Smooth muscle cell (in vitro differentiated cells): ENCODE data around the gene HELZ2. TPM values are rescaled to one million over a fixed set of nuclear protein-coding genes. Genes with fewer than 3 reads are reported as not detected.

Experiments
- DNase-seq: peaks from one replicate; lab custom pipeline; 2025; ENCODE audit not compliant: unreplicated experiment; lab: John Stamatoyannopoulos, UW
- H2AFZ ChIP-seq: fragments of 200-600 bp; sonication (generic); 2 replicates; pipeline ENCODE4 v1.6.0; 2016; ENCODE audit warnings: antibody characterized with exemption, low read depth, mild to moderate bottlenecking
- H3F3A ChIP-seq: fragments of 200-600 bp; sonication (generic); 2 replicates; pipeline ENCODE4 v1.6.0; 2017; ENCODE audit warnings: antibody characterized with exemption, low read depth
- H3K27ac ChIP-seq: fragments of 200-600 bp; sonication (generic); 2 replicates; pipeline ENCODE4 v1.5.1; 2016; ENCODE audit warnings: low read depth, mild to moderate bottlenecking
- H3K27me3 ChIP-seq: fragments of 200-600 bp; sonication (generic); 2 replicates; pipeline ENCODE4 v1.6.1; 2016; ENCODE audit warnings: low read depth, mild to moderate bottlenecking
- H3K36me3 ChIP-seq: fragments of 200-600 bp; sonication (generic); 2 replicates; pipeline ENCODE4 v1.5.1; 2016; ENCODE audit warnings: low read depth
- H3K4me1 ChIP-seq: fragments of 200-600 bp; sonication (generic); 2 replicates; pipeline ENCODE4 v1.5.1; 2016; ENCODE audit warnings: low read depth
- H3K4me2 ChIP-seq: fragments of 200-600 bp; sonication (generic); 2 replicates; pipeline ENCODE4 v1.6.0; 2016; ENCODE audit warnings: mild to moderate bottlenecking
- H3K4me3 ChIP-seq: fragments of 200-600 bp; sonication (generic); 2 replicates; pipeline ENCODE4 v1.5.1; 2016; ENCODE audit warnings: mild to moderate bottlenecking
- H3K79me2 ChIP-seq: fragments of 200-600 bp; sonication (generic); 2 replicates; pipeline ENCODE4 v1.6.0; 2016; ENCODE audit warnings: low read depth, mild to moderate bottlenecking
- H3K9ac ChIP-seq: fragments of 200-600 bp; sonication (generic); 2 replicates; pipeline ENCODE4 v1.6.0; 2016; ENCODE audit warnings: low read depth
- H3K9me3 ChIP-seq: fragments of 200-600 bp; sonication (generic); replicated peaks from 2 replicates; pipeline ENCODE4 v1.5.1; 2016; ENCODE audit warnings: low read depth
- H4K20me1 ChIP-seq: fragments of 200-600 bp; sonication (generic); 2 replicates; pipeline ENCODE4 v1.6.0; 2016; ENCODE audit warnings: low read depth
- WGBS: methylation state at CpG from one replicate; pipeline ENCODE4 v1.1.7; 2016; ENCODE audit warnings: low lambda C conversion rate; 5-methylcytosine and 5-hydroxymethylcytosine counted together
- polyA plus RNA-seq: library from polyadenylated mRNA; unstranded; fragments of >200 nt; fragmentation: Nextera tagmentation; extraction: Ambion mirVana; gene quantifications from 2 replicates; pipeline ENCODE4 v1.2.1, GENCODE V29; 2016
- total RNA-seq: library from RNA; depleted of rRNA; stranded (reverse); fragments of >200 nt; gene quantifications from 2 replicates; pipeline ENCODE4 v1.2.3, GENCODE V29; 2014
- TF ChIP-seq, protein P1 (sequence below): fragments of 200-600 bp; sonication (generic); IDR thresholded peaks from 2 replicates; pipeline ENCODE4 v1.5.1; 2017; ENCODE audit warnings: borderline replicate concordance, mild to moderate bottlenecking, antibody characterized with exemption; ENCODE audit not compliant: insufficient read depth, poor library complexity, severe bottlenecking

Gene HELZ2
- total and polyA plus RNA-seq, 2 experiments from 2014 or later, result 3.0 to 13.8 TPM

GRCh38 chr20:63538204-63539091 lies 35.6 kb downstream of the HELZ2 start:
- 54% methylated on average over 27 of the region's 27 CpGs for WGBS

DNA sequence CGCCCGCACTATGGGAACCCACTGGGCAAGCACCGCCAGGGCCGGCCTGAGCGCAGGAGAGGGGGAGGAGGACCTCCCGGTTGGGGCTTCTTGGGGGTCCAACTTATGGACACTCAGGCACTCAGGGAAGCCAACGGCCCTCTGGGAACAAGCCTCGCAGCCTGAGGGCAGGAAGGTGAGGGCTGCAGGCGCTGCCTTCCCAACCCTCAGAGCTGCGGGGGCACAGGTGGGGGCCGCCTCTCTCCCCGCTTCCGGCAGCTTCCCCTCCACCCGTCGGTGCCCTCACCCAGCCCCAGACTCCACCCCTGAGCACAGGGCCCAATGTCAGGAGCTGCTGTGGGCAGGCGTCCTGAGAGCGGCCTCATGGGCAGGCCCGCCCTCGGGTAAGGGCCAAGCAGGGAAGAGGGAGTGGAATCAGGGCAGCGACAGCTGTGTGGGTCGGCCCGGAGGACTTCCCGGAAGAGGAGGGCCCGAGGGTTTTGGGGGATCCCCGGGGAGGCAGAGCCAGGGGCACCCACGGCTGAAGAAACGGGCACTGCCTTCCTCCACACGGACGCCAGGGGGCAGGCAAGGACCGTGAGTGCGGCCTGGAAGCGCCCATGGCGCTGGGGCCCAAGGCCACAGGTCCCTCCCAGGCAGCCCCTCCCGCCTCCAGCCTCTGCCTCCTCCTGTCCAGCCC lies 36.4 kb downstream of the HELZ2 start:
- Histone ChIP-seq H3K9ac (no peak overlapping the region), H3K79me2 (no peaks in the 10 kb centered on the region), H3F3A (no peaks in the 10 kb centered on the region), H3K36me3 (no peaks in the 10 kb centered on the region), H3K4me1 (peaks cover 3% of the 10 kb centered on the region), H3K4me2 (peak overlapping the region; percentile 84), H3K9me3 (no peaks in the 10 kb centered on the region), H3K27me3 (no peaks in the 10 kb centered on the region), H4K20me1 (no peaks in the 10 kb centered on the region), H2AFZ (peak overlapping the region; percentile 33), H3K27ac (no peak overlapping the region), H3K4me3 (peak overlapping the region; percentile 41)
- WGBS, result 27% methylated on average over 29 of the region's 34 CpGs
- TF ChIP-seq, protein P1, sequence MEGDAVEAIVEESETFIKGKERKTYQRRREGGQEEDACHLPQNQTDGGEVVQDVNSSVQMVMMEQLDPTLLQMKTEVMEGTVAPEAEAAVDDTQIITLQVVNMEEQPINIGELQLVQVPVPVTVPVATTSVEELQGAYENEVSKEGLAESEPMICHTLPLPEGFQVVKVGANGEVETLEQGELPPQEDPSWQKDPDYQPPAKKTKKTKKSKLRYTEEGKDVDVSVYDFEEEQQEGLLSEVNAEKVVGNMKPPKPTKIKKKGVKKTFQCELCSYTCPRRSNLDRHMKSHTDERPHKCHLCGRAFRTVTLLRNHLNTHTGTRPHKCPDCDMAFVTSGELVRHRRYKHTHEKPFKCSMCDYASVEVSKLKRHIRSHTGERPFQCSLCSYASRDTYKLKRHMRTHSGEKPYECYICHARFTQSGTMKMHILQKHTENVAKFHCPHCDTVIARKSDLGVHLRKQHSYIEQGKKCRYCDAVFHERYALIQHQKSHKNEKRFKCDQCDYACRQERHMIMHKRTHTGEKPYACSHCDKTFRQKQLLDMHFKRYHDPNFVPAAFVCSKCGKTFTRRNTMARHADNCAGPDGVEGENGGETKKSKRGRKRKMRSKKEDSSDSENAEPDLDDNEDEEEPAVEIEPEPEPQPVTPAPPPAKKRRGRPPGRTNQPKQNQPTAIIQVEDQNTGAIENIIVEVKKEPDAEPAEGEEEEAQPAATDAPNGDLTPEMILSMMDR, result peak; percentile 83
- DNase-seq, result peak; percentile 88

More at GRCh38 chr20:63538204-63539091, 35.6 kb downstream of the HELZ2 start:
- H4K20me1 ChIP-seq, result no peaks in the 10 kb centered on the region
- peaks cover 3% of the 10 kb centered on the region for H3K4me1 ChIP-seq
- no peak overlapping the region for H2AFZ ChIP-seq
- TF ChIP-seq, protein P1, result no peak
- no peaks in the 10 kb centered on the region for H3K27me3 ChIP-seq
- H3K4me3 ChIP-seq, result peak overlapping the region; percentile 41
- H3K36me3 ChIP-seq, result no peaks in the 10 kb centered on the region
- no peaks in the 10 kb centered on the region for H3F3A ChIP-seq
- H3K4me2 ChIP-seq, result peak overlapping the region; percentile 84
- H3K27ac ChIP-seq, result no peak overlapping the region
- DNase-seq, result no peak
- no peaks in the 10 kb centered on the region for H3K9me3 ChIP-seq
- no peak overlapping the region for H3K9ac ChIP-seq
- H3K79me2 ChIP-seq, result no peaks in the 10 kb centered on the region

GRCh38 chr20:63536997-63537524 lies 37.0 kb downstream of the HELZ2 start, which contains the start of gene PTK6:
TSS of gene PTK6 (minus strand) at chr20:63537376. CDS start at chr20:63537314, 62 bp downstream.
- H2AFZ ChIP-seq, result peak within 1 kb of the TSS; percentile 33
- peak within 1 kb of the TSS; percentile 84 for H3K4me2 ChIP-seq
- no peaks in the 10 kb centered on the region for H3K27me3 ChIP-seq
- no peaks in the 10 kb centered on the region for H4K20me1 ChIP-seq
- 92% methylated on average over 29 of the region's 29 CpGs for WGBS
- H3K27ac ChIP-seq, result no peak within 1 kb of the TSS
- no peaks in the 10 kb centered on the region for H3K9me3 ChIP-seq
- no peak for DNase-seq
- TF ChIP-seq, protein P1, result no peak
- H3K4me3 ChIP-seq, result peak within 1 kb of the TSS; percentile 41
- H3K9ac ChIP-seq, result no peak within 1 kb of the TSS
- no peaks in the 10 kb centered on the region for H3K36me3 ChIP-seq
- no peaks in the 10 kb centered on the region for H3F3A ChIP-seq
- no peaks in the 10 kb centered on the region for H3K79me2 ChIP-seq
- H3K4me1 ChIP-seq, result peaks cover 3% of the 10 kb centered on the region
